CD14-positive monocyte (primary cell): ENCODE measurements around the gene PIKFYVE. TPM values are rescaled to one million over a fixed set of nuclear protein-coding genes. Genes with fewer than 3 reads are reported as not detected.

Experiments used
- DNase-seq, 3 donors: peaks; one replicate each; pipeline ENCODE4 v3.0.0-alpha.2; 2011 to 2022
- H2AFZ ChIP-seq: 2 replicates; pipeline ENCODE4 v1.6.0; 2012; ENCODE audit warnings: mild to moderate bottlenecking, low read depth, low read length, inconsistent platforms; ENCODE audit not compliant: insufficient read depth, poor library complexity, severe bottlenecking
- H3K27ac ChIP-seq, 2 donors: 1 replicate in 1 of 2; 2 replicates in 1 of 2; pipeline ENCODE4 v1.5.1; 2012 to 2013; ENCODE audit warnings: low read length in 2 of 2, control low read depth in 1 of 2, inconsistent platforms in 1 of 2, low read depth in 1 of 2, mild to moderate bottlenecking in 1 of 2
- H3K27me3 ChIP-seq, 2 donors: one replicate each; pipeline versions ENCODE4 v1.6.0 to v1.6.1; 2011 to 2013; ENCODE audit warnings: low read length in 2 of 2; ENCODE audit not compliant: control insufficient read depth in 2 of 2, insufficient read depth in 2 of 2
- H3K36me3 ChIP-seq, 2 donors: replicated peaks in 1 of 2; 1 replicate in 1 of 2; 2 replicates in 1 of 2; pipeline versions ENCODE4 v1.5.1 to v1.6.1; 2012 to 2013; ENCODE audit warnings: low read length in 2 of 2, control low read depth in 1 of 2, inconsistent platforms in 1 of 2, mild to moderate bottlenecking in 1 of 2; ENCODE audit not compliant: insufficient read depth in 2 of 2, control insufficient read depth in 1 of 2
- H3K4me1 ChIP-seq, 2 donors: 1 replicate in 1 of 2; 2 replicates in 1 of 2; pipeline versions ENCODE4 v1.5.1 to v1.6.1; 2012 to 2013; ENCODE audit warnings: low read length in 2 of 2, control low read depth in 1 of 2, inconsistent platforms in 1 of 2, mild to moderate bottlenecking in 1 of 2, moderate library complexity in 1 of 2; ENCODE audit not compliant: insufficient read depth in 2 of 2, control insufficient read depth in 1 of 2
- H3K4me2 ChIP-seq: replicated peaks from 2 replicates; pipeline ENCODE3; 2012; ENCODE audit warnings: low read length, moderate library complexity, mild to moderate bottlenecking; ENCODE audit not compliant: poor library complexity, severe bottlenecking; ENCODE audit errors: extremely low read depth
- H3K4me3 ChIP-seq, 3 experiments: fragments of 200-600 bp in 1 of 3; sonication (generic) in 1 of 3; replicated peaks in 1 of 3; 1 replicate in 2 of 3; 2 replicates in 1 of 3; pipeline ENCODE4 v1.5.1; 2011 to 2013; ENCODE audit warnings: low read length in 3 of 3, mild to moderate bottlenecking in 3 of 3, control low read depth in 2 of 3, low read depth in 2 of 3, inconsistent platforms in 1 of 3, moderate library complexity in 1 of 3
- H3K79me2 ChIP-seq: 2 replicates; pipeline ENCODE4 v1.6.0; 2012; ENCODE audit warnings: mild to moderate bottlenecking, control low read depth, inconsistent platforms, low read length, moderate library complexity; ENCODE audit not compliant: insufficient read depth
- H3K9ac ChIP-seq: 2 replicates; pipeline ENCODE4 v1.6.0; 2017; ENCODE audit warnings: low read length, mild to moderate bottlenecking; ENCODE audit not compliant: insufficient read depth, poor library complexity, severe bottlenecking
- H3K9me3 ChIP-seq, 2 donors: replicated peaks in 1 of 2; 1 replicate in 1 of 2; 2 replicates in 1 of 2; pipeline versions ENCODE4 v1.5.1 to v1.6.1; 2012 to 2013; ENCODE audit warnings: low read length in 2 of 2, control low read depth in 1 of 2; ENCODE audit not compliant: control insufficient read depth in 1 of 2, insufficient read depth in 1 of 2
- H4K20me1 ChIP-seq: 2 replicates; pipeline ENCODE4 v1.6.0; 2012; ENCODE audit warnings: mild to moderate bottlenecking, low read length, control low read depth, moderate library complexity; ENCODE audit not compliant: insufficient read depth
- H3K27ac Mint-ChIP-seq, 7 donors: one replicate each; pipeline ENCODE4 v1.8.0; 2020; ENCODE audit warnings: mild to moderate bottlenecking in 7 of 7, mixed read lengths in 7 of 7, moderate library complexity in 6 of 7, inconsistent platforms in 2 of 7
- H3K27me3 Mint-ChIP-seq, 3 donors: one replicate each; pipeline ENCODE4 v1.8.0; 2021 to 2022; ENCODE audit warnings: low read depth in 3 of 3, mild to moderate bottlenecking in 3 of 3, mixed read lengths in 3 of 3, moderate library complexity in 3 of 3, inconsistent platforms in 1 of 3
- H3K36me3 Mint-ChIP-seq, 2 donors: one replicate each; pipeline ENCODE4 v1.8.0; 2020; ENCODE audit warnings: mixed read lengths in 2 of 2, inconsistent platforms in 1 of 2, mild to moderate bottlenecking in 1 of 2
- H3K4me1 Mint-ChIP-seq: one replicate; pipeline ENCODE4 v1.8.0; 2020; ENCODE audit warnings: mild to moderate bottlenecking, mixed read lengths
- H3K4me3 Mint-ChIP-seq, 2 donors: one replicate each; pipeline ENCODE4 v1.8.0; 2020; ENCODE audit warnings: mild to moderate bottlenecking in 2 of 2, mixed read lengths in 2 of 2, moderate library complexity in 1 of 2
- H3K9me3 Mint-ChIP-seq, 7 donors: one replicate each; pipeline ENCODE4 v1.8.0; 2020 to 2022; ENCODE audit warnings: mixed read lengths in 7 of 7, mild to moderate bottlenecking in 6 of 7, moderate library complexity in 6 of 7, inconsistent platforms in 2 of 7
- CTCF ChIP-seq: fragments of 200-600 bp; IDR thresholded peaks from one replicate; pipeline ENCODE4 v1.8.0; 2022; ENCODE audit warnings: antibody characterized with exemption, mild to moderate bottlenecking
- WGBS: methylation state at CpG from one replicate; pipeline ENCODE4 v1.1.5; 2013; ENCODE audit warnings: missing lambda C conversion rate; ENCODE audit not compliant: insufficient coverage; 5-methylcytosine and 5-hydroxymethylcytosine counted together
- intact Hi-C, 2 donors: fragments of 100-400 bp; cut with micrococcal nuclease; formaldehyde crosslinking; loops; one replicate each; pipeline versions ENCODE4 v1.15.0 to v1.15.1; 2023
- polyA plus RNA-seq, 3 donors: library from polyadenylated mRNA; depleted of rRNA in 1 of 3; unstranded in 2 of 3; stranded (reverse) in 1 of 3; fragments of 300-500 nt in 2 of 3; fragments of >200 nt in 1 of 3; fragmentation: Illumina TruSeq in 2 of 3; gene quantifications; 1 replicate in 2 of 3; 2 replicates in 1 of 3; pipeline ENCODE4 v1.2.3, GENCODE V29; 2012 to 2021

Gene PIKFYVE
- polyA plus RNA-seq, 3 donors: 3.5 to 17.6 (median 6.2) TPM

GRCh38 chr2:208304695-208305094 is 38.6 kb downstream of the PIKFYVE start:
- Histone ChIP-seq H3K9ac (no peak overlapping the region), H4K20me1 (peaks cover 3% of the 10 kb centered on the region), H3K4me2 (no peak overlapping the region), H3K4me3 (no peak overlapping the region), H2AFZ (no peak overlapping the region), H3K27ac (no peak overlapping the region), H3K9me3 (no peaks in the 10 kb centered on the region), H3K79me2 (no peaks in the 10 kb centered on the region), H3K4me1 (no peaks in the 10 kb centered on the region), H3K36me3 (peaks cover 69 to 100% of the 10 kb centered on the region in 2 donors), H3K27me3 (no peaks in the 10 kb centered on the region)
- Mint-ChIP-seq H3K4me1 (no peaks in the 10 kb centered on the region), H3K36me3 (peaks cover 72 to 92% of the 10 kb centered on the region in 2 donors), H3K9me3 (no peaks in the 10 kb centered on the region), H3K27ac (peak overlapping the region in 1 of 7 donors; percentile 27), H3K4me3 (no peak overlapping the region), H3K27me3 (no peaks in the 10 kb centered on the region)
- WGBS: 94% methylated on average over 4 of the region's 4 CpGs
- TF ChIP-seq CTCF: no peak
- DNase-seq: no peak
- intact Hi-C loops: no loop called here

- H3K9me3 Mint-ChIP-seq: no peaks in the 10 kb centered on the region
- peaks cover 1% of the 10 kb centered on the region for H4K20me1 ChIP-seq
- H3K27me3 Mint-ChIP-seq: no peaks in the 10 kb centered on the region
- no peak for DNase-seq
- H3K79me2 ChIP-seq: no peaks in the 10 kb centered on the region
- peaks cover 63 to 90% of the 10 kb centered on the region in 2 donors for H3K36me3 Mint-ChIP-seq
- H3K27me3 ChIP-seq: no peaks in the 10 kb centered on the region
- H3K4me3 Mint-ChIP-seq: no peak overlapping the region
- no peak overlapping the region for H3K4me3 ChIP-seq
- WGBS: no CpG with 5 or more reads among the region's 1 CpG
- H3K27ac Mint-ChIP-seq: peak overlapping the region in 1 of 7 donors; percentile 2
- H2AFZ ChIP-seq: no peak overlapping the region
- no peak for TF ChIP-seq CTCF
- H3K4me1 Mint-ChIP-seq: no peaks in the 10 kb centered on the region
- H3K9ac ChIP-seq: no peak overlapping the region
- H3K4me2 ChIP-seq: no peak overlapping the region
- peaks cover 67 to 100% of the 10 kb centered on the region in 2 donors for H3K36me3 ChIP-seq
- no peaks in the 10 kb centered on the region for H3K9me3 ChIP-seq
- H3K27ac ChIP-seq: no peak overlapping the region
- no peaks in the 10 kb centered on the region for H3K4me1 ChIP-seq
- intact Hi-C loops: no loop called here
Observed at GRCh38 chr2:208306291-208306690, 40.2 kb downstream of the PIKFYVE start.
